GM15510 (cell line): ENCODE data around the gene CNGA2.

ENCODE experiments used
- POLR2A ChIP-seq: IDR thresholded peaks from 3 replicates; pipeline ENCODE4 v1.6.1; 2011; ENCODE audit warnings: borderline replicate concordance; ENCODE audit not compliant: insufficient read length; ENCODE audit errors: extremely low read depth

The CNGA2 gene

DNA sequence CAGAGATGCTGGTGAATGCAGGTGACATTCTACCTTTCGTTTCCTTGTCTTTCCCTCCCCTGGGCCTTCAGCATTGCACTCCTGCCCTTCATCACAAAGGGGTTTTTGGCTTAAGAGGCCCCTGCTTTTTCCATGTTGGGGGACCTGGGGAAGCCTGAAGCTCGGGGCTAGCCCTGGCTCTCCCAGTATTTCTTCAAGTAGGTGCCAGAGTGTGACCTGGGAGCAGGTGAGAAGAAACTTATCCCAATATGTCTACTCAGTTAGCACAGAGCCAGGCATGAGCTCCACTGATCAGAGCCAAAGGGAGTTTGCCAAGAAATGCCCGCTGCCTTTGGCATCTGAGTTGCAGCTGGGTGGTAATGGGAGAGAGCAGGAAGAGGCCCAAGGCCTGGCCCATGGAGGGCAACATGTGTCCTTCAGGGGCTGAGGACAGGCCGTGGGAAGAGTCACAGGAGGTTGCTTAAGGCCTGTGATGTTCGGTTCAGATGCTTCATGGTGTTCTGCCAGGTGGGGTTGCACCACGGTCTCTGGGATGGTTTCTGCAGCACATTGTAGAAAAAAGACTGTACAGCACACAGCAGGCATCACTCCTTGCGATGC lies 31.7 kb upstream of the CNGA2 start:
- no peak for TF ChIP-seq POLR2A

DNA sequence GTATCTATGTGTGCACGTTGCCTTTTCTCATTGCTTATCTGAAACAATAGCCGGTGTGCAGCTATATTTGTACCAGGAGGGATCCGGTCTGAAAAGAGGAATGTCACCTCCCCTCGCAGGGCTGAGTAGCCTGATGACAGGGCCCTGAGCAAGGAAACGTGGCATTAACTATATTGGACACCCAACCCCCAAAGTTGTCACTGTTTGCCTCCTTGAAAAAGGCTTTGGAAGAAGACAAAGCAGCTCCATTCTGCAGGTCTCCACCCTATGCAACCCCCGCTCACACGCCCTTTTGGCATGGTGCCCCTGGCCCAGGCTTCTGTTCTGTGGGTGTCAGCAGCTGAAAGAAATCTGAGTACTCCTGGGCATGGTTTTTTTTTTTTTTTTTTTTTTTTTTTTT lies 31.1 kb upstream of the CNGA2 start:
- no peak for TF ChIP-seq POLR2A

DNA sequence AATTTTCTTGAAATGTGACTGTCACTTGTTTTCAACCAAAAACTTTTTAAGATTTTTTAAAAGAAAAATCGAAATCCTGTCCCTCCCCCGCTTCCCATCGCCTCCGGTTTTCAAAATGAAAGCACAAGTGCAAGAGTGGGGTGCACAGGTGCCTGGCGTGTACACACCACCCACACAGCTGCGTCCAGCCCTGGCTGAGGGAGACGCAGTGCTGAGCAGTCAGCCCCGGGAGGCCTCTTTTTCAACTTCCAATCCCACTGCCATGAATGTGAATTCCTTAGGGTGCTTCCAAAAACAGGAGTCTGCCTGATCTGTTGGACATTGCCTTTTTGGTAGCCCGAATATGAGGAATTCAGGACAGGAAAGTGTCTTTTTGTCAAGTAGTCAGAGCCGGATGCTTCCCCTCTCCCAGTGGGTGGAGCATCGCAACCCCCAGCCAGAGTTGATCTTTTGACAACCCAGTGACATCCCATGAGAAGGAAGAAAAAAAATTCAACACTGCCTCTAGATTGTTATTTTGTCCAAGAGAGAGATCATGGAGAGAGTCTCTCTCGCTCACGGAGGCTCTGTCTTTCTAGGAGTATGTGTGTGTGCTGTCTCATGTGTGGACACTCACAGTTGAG lies 30.4 kb upstream of the CNGA2 start:
- no peak for TF ChIP-seq POLR2A

- TF ChIP-seq POLR2A = no peak
These were observed 25.7 kb upstream of the CNGA2 start for GRCh38 chrX:151708821-151709220.

- TF ChIP-seq POLR2A = no peak
These were observed 24.1 kb upstream of the CNGA2 start for GRCh38 chrX:151710457-151710856.

DNA sequence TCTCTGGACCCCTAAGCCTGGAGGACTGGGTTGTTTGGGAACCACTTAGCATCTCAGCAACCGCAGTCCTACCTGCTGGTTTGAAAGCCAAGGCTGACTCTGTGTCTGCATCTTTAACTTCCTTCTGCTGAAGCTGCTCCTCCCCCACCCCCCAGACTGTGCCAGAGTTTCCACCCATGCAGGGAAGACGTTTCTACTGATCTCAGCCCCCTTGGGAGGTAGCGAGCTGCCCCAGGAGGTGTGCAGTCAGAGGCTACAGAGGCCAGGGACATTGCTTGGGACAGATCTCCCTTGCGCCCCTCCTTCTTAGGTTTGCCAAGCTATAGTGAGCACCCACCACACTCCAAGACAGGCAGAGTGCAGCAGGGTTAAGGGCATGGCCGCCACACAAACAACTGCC lies 23.4 kb upstream of the CNGA2 start:
- no peak for TF ChIP-seq POLR2A

DNA sequence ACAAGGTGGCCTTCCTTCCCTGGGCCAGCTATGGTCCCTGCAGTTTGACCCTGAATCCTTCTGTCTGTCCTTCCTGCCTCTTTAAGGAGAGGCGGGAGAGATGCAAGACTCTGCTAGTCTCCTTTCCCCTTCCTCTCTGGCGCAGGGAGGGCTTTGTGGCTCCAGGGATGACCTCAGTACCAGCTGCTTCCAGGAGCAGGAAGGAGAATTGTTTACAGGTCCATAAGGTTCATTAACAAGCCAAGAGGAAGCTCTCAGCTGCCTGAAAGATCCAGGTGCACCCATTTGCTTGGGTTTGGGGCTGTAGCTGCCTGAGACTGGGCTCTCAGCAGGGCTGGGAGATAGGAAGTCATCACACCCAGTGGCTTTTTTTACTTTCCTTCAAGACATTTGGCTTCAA lies 22.8 kb upstream of the CNGA2 start:
- no peak for TF ChIP-seq POLR2A

- TF ChIP-seq POLR2A = no peak
These were observed 22.3 kb upstream of the CNGA2 start for GRCh38 chrX:151712253-151712652.

GRCh38 chrX:151713849-151714248 lies 20.7 kb upstream of the CNGA2 start:
- no peak for TF ChIP-seq POLR2A

- no peak for TF ChIP-seq POLR2A
These were observed 20.2 kb upstream of the CNGA2 start for GRCh38 chrX:151714362-151714761.

- TF ChIP-seq POLR2A = no peak
These were observed 18.8 kb upstream of the CNGA2 start, which contains the start of gene FATE1 for GRCh38 chrX:151715752-151716151. FATE1 (plus strand) TSS chrX:151716035; CDS start chrX:151716120, 85 bp downstream.

DNA sequence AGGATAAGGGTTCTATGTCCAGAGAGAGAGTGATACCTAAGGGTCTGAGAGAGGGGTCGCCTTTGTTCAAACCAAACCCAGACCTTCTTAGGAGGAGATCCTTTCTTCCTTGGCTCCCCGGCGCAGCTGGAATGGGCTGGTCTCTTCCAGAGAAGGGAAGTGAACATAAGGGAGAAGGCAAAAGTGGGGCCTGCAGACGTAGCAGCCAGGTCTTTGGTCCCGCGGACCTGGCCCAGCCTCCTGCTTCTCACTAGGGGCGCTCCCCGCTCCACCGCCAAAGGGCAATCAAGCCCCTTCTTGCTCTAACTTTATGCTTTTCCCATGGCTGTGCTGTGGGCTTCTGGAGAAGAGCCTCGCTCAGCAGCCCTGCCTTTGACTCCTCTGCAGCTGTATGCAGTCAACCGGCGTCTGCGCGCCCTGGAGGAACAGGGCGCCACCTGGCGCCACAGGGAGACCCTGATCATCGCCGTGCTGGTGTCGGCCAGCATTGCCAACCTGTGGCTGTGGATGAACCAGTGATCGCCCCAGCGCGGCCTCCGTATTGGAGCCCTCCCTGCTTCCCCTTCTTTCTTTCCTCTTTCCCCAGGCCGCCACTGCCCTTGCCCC lies 12.2 kb upstream of the CNGA2 start:
- no peak for TF ChIP-seq POLR2A

DNA sequence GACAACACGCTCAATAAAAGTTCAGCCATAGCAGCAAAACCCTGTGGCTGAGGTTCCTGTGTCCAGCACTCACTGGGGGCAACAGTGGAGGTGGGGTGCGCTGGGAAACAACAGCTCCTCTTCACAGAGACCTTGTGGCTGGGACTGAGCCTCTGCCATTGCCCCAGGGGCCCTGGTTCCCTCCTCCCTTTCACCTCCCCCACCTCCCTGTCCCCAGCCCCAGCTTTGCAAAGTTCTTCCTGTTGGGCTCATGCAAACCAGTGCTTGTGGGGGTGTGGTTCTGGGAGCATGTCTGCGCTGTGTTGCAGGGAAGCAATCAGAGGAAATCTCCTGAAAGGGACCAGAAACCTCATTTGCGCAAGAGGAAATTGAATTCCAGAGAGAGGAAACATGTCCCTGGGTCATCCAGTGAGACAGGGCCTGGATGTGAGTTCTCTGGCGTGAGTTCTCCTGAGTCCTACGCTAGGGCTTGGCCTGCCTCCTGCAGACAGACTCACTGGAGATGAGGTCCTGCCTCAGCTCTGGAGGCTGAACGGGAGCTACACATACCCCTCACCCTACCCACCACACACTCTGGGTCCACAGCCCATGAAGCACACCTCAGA lies 11.3 kb upstream of the CNGA2 start:
- TF ChIP-seq POLR2A = no peak

DNA sequence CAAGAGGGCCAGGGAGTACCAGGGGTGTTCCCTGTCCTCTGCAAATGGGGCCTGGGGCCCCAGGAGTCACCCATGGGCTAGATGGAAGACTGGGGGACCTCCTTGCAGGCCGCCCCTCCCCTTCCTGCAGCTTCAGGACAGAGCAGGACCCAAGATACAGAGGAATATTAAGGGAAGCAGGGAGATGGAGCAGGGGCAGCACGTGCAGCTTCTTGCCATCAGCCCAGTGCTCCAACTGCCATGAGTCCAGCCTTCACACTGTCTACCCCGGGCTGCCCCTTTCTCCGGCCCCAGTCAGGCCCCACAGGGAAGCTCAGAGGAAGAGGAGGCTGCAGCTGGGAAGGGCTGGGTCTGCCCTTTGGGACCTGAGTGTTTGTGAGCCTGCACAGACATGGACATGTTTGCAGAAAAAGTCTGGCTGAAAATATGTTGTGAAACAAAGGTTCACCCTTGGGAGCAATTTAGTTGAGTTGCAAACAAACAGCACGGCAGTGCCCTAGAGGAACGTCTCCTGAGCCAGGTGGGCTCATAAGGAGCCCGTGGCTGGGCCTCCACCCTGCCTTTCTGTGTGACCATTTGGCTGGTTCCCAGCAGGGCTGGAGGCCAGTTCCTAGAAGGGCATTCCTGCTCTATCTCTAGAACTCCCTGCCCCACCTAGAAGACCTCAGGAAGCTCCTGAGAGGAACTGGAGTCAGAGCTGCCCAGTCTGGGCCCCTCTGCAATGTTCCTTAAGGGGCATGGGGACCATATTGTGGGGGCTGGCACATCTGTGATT lies 9.8 kb upstream of the CNGA2 start:
- TF ChIP-seq POLR2A = no peak

GRCh38 chrX:151725338-151725614 lies 9.3 kb upstream of the CNGA2 start:
- no peak for TF ChIP-seq POLR2A

DNA sequence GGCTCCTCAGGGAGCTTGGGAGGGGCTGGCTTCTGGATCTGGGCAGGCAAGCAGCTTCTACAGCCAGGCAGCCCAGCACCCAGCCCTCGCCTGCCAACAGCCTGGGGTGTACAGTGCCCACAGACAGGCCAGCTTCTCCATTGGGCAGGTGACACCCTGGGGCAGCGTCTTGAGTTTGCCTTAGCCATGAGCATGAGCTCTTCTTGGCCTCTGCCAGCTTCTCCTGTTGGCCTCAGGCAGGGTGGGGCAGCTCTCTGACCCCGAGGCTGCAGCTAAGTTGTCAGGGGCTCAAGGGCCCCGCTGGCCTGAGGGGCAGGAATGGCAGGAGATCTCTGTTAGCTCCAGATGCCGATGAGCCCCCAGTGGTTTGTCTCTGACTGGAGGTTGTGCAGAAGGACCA lies 7.8 kb upstream of the CNGA2 start:
- TF ChIP-seq POLR2A = no peak

- TF ChIP-seq POLR2A = no peak
These were observed 7.2 kb upstream of the CNGA2 start for GRCh38 chrX:151727346-151727745.
